ENCODE measurements around the gene TOM1L2.

The TOM1L2 gene

DNA sequence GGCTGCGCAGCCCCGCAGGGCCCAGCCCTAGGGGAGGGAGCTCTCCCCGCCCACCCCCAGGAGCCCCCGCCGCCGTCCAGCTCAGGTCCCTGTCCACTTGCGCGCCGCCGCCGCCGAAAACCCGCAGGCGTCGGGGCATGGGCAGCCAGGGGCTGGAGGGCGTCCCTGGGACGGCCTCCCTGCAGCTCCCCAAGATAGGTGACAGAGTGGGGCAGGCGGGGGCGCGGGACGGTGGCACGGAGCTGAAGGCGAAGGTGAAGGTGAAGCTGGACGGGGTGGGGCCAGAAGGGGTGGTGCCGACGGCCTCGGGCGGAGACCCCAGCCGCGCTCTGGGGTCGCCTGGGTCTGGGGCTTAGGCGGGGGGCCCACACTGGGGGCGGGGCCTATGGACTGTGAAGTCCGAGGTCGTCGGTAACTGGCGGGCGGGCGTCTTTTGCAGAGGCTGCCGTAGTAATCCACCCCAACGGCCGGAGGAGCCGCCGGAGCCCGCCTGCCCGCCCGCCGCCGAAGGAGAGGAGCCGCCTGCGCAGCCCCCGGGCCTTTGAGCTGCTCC lies 162.6 kb downstream of the TOM1L2 start:
- TF ChIP-seq EP300 (IDR thresholded peaks at IDR 0.05; ENCODE audit: borderline replicate concordance): no peak
- no peak for TF ChIP-seq NFIC (IDR thresholded peaks at IDR 0.05)

DNA sequence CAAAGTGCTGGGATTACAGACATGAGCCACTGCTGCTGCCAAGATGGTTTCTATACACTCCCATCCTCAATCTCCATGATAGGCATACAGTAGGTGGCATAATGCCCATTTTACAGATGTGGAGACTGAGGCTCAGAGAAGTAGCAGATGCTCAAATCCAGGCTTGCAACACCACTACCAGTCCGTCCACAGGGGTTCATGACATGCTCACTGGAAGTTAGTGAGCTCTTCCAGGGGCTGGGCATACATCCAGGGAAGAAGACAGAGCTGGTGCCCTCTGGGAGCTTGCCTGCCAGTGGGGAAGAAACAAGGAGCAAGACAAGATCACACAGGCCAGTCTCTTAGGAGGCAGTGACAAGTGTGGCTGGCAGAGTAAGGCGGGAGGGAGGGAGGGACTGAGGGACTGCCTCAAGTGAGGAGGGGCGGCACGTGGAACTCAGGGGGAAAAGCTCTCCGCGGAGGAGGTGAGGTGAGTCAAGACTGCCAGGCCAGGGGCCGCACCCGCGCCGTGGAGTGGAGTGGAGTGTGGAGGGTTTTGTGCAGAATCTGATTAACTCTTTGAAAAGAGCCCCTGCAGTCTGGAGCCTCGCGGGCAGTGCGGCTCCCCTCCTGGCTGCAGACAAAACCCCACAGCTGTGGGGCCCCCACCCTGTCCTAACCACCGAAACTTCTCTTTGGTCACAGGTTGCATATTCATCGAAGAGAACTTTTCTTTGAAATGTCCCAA lies 163.3 kb downstream of the TOM1L2 start:
- TF ChIP-seq, protein P1, sequence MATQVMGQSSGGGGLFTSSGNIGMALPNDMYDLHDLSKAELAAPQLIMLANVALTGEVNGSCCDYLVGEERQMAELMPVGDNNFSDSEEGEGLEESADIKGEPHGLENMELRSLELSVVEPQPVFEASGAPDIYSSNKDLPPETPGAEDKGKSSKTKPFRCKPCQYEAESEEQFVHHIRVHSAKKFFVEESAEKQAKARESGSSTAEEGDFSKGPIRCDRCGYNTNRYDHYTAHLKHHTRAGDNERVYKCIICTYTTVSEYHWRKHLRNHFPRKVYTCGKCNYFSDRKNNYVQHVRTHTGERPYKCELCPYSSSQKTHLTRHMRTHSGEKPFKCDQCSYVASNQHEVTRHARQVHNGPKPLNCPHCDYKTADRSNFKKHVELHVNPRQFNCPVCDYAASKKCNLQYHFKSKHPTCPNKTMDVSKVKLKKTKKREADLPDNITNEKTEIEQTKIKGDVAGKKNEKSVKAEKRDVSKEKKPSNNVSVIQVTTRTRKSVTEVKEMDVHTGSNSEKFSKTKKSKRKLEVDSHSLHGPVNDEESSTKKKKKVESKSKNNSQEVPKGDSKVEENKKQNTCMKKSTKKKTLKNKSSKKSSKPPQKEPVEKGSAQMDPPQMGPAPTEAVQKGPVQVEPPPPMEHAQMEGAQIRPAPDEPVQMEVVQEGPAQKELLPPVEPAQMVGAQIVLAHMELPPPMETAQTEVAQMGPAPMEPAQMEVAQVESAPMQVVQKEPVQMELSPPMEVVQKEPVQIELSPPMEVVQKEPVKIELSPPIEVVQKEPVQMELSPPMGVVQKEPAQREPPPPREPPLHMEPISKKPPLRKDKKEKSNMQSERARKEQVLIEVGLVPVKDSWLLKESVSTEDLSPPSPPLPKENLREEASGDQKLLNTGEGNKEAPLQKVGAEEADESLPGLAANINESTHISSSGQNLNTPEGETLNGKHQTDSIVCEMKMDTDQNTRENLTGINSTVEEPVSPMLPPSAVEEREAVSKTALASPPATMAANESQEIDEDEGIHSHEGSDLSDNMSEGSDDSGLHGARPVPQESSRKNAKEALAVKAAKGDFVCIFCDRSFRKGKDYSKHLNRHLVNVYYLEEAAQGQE (IDR thresholded peaks at IDR 0.05; ENCODE audit: low read depth): no peak
- no peak for TF ChIP-seq EGR1 (IDR thresholded peaks at IDR 0.05)
- TF ChIP-seq, protein P2, sequence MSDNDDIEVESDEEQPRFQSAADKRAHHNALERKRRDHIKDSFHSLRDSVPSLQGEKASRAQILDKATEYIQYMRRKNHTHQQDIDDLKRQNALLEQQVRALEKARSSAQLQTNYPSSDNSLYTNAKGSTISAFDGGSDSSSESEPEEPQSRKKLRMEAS (IDR thresholded peaks at IDR 0.05): peak; percentile 25; the same call in 1 of the 2 replicates

DNA sequence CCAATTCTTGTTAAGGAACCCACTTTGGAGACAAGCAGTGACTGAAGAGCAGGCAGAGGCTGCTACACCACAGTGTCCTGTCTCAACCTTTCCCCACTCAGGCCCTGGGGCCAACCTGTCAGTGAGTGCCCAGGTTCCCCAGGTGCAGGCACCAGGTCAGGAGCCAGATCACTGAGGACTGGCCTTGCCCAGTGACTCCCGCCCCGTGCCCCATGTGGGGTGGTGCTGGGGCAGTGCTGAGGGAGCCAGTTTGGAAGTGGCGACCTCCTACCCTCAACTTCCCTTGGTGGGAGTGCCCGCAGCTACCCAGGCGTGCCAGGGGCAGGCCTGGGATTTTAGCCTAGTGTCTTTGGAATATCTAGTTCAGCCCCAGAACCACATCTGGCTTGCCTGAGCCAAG lies 164.8 kb downstream of the TOM1L2 start:
- TF ChIP-seq ZBTB7A (IDR thresholded peaks at IDR 0.05; ENCODE audit: low read depth) (no peak), RAD21 (IDR thresholded peaks at IDR 0.05; ENCODE audit: low read depth) (no peak), FOXM1 (IDR thresholded peaks at IDR 0.05; ENCODE audit: borderline replicate concordance, low read depth) (no peak), NFIC (IDR thresholded peaks at IDR 0.05) (no peak), TEAD4 (IDR thresholded peaks at IDR 0.05) (no peak)
- TF ChIP-seq, protein P2 (IDR thresholded peaks at IDR 0.05): no peak

DNA sequence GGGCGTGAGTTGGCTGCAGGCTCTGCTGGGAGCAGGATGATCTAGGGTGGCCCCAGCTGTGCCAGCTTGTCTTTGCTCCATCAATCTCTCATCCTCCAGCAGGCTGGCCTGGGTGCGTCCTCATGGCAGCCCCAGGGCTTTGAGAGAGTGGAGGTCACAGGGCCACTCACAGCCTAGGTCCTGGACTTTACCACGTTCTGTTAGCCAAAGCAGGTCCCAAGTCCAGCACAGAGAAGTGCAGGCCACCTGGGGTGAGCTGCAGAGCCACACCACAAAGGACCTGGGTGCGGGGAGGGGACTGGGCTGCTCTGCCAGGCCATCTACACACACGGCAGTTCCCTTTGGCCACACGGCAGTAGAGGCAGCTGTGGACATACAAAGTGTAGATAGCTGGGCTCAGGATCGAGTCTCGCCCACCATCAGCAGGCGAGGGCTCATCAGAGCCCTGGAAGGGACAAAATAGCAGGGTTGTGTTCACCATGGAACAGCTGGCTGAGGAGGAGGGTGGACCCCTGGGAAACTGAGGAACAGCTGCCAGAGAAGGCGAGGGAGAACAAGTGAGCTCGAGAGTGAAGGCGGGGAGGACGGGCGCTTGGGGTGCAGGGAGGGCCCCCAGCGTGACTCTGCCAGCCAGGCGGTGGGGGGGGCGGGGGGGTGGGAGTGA lies 165.5 kb downstream of the TOM1L2 start:
- TF ChIP-seq YY1 (IDR thresholded peaks at IDR 0.05; ENCODE audit: low read depth): no peak
- TF ChIP-seq FOXM1 (IDR thresholded peaks at IDR 0.05; ENCODE audit: borderline replicate concordance, low read depth): no peak
- TF ChIP-seq, protein P3, sequence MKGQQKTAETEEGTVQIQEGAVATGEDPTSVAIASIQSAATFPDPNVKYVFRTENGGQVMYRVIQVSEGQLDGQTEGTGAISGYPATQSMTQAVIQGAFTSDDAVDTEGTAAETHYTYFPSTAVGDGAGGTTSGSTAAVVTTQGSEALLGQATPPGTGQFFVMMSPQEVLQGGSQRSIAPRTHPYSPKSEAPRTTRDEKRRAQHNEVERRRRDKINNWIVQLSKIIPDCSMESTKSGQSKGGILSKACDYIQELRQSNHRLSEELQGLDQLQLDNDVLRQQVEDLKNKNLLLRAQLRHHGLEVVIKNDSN (IDR thresholded peaks at IDR 0.05): no peak
- TF ChIP-seq TCF12 (IDR thresholded peaks at IDR 0.05; ENCODE audit: low read depth): no peak
- TF ChIP-seq, protein P1 (IDR thresholded peaks at IDR 0.05; ENCODE audit: low read depth): no peak
- no peak for TF ChIP-seq RAD21 (IDR thresholded peaks at IDR 0.05; ENCODE audit: low read depth)

DNA sequence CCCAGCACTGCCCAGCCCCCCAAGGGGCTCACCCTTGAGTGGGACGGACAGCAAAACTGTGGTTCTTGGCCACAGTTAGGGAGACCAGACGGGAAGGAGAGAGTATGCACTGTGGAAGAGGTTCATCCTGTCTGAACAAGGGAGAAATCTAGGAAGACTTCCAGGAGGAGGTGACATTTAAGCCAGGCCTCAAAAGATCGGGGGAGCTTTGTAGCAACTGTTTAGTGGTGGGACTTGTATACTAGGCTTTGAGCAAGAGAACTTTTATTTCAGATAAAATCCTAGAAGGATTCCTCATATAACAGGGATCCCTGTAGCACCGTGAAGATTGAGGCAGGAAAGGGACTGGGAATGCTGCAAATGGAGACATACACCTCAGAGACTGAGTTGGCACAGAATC lies 166.2 kb downstream of the TOM1L2 start:
- no peak for TF ChIP-seq RAD21 (IDR thresholded peaks at IDR 0.05; ENCODE audit: low read depth)
- TF ChIP-seq TAF1 (IDR thresholded peaks at IDR 0.05; ENCODE audit: low read depth): no peak
- TF ChIP-seq EP300 (IDR thresholded peaks at IDR 0.05; ENCODE audit: borderline replicate concordance): no peak
- no peak for TF ChIP-seq ZBTB7A (IDR thresholded peaks at IDR 0.05; ENCODE audit: low read depth)
- no peak for TF ChIP-seq CREB1 (IDR thresholded peaks at IDR 0.05; ENCODE audit: low read depth)
- TF ChIP-seq YY1 (IDR thresholded peaks at IDR 0.05; ENCODE audit: low read depth): no peak
- TF ChIP-seq CEBPB (IDR thresholded peaks at IDR 0.05): no peak

DNA sequence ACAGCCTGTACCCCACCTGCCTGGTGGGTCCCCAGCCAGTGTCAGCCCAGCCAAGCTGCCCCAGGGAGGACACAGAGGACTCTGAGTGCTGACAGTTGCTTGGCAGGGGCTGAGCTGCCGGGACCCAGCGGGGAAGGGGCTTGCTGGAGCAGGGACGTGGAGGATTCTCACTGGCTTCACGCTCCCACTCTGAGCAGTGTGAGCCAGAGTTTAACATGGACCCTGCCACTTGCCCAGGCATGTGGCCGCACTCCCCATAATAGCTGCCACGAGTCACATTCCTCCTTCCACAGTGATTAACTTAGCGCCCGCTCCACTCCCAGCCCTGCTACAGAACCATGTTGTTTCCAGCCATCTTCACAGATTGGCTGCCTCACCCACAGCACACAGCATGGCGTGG lies 166.6 kb downstream of the TOM1L2 start:
- TF ChIP-seq CREB1 (IDR thresholded peaks at IDR 0.05; ENCODE audit: low read depth) (no peak), EGR1 (IDR thresholded peaks at IDR 0.05) (no peak), RAD21 (IDR thresholded peaks at IDR 0.05; ENCODE audit: low read depth) (no peak), TEAD4 (IDR thresholded peaks at IDR 0.05) (no peak), TAF1 (IDR thresholded peaks at IDR 0.05; ENCODE audit: low read depth) (no peak), NFIC (IDR thresholded peaks at IDR 0.05) (no peak), ZBTB7A (IDR thresholded peaks at IDR 0.05; ENCODE audit: low read depth) (no peak), CEBPB (IDR thresholded peaks at IDR 0.05) (no peak), EP300 (IDR thresholded peaks at IDR 0.05; ENCODE audit: borderline replicate concordance) (no peak), FOXM1 (IDR thresholded peaks at IDR 0.05; ENCODE audit: borderline replicate concordance, low read depth) (no peak), YY1 (IDR thresholded peaks at IDR 0.05; ENCODE audit: low read depth) (no peak), TCF12 (IDR thresholded peaks at IDR 0.05; ENCODE audit: low read depth) (no peak)
- TF ChIP-seq, protein P3 (IDR thresholded peaks at IDR 0.05): no peak
- TF ChIP-seq, protein P2 (IDR thresholded peaks at IDR 0.05): no peak
- TF ChIP-seq, protein P1 (IDR thresholded peaks at IDR 0.05; ENCODE audit: low read depth): no peak

Measured in Ishikawa (cell line).